IMR-90 (cell line): ENCODE measurements around the gene ZFX.

ENCODE experiments used
- BHLHE40 ChIP-seq: fragments of 150-350 bp; IDR thresholded peaks from 2 replicates; pipeline ENCODE4 v1.6.1; 2016; ENCODE audit warnings: mild to moderate bottlenecking, low read depth, low read length
- CEBPB ChIP-seq: IDR thresholded peaks from 2 replicates; pipeline ENCODE4 v1.6.1; 2012; ENCODE audit warnings: low read depth, low read length, improper control_type of control experiment
- MAZ ChIP-seq: IDR thresholded peaks from 2 replicates; pipeline ENCODE4 v1.6.1; 2012; ENCODE audit warnings: low read depth, mild to moderate bottlenecking, low read length, improper control_type of control experiment, moderate library complexity, borderline replicate concordance
- MXI1 ChIP-seq: IDR thresholded peaks from 2 replicates; pipeline ENCODE4 v1.6.1; 2012; ENCODE audit warnings: low read depth, mild to moderate bottlenecking, low read length, moderate library complexity, borderline replicate concordance
- NFE2L2 ChIP-seq: fragments of 150-350 bp; IDR thresholded peaks from 2 replicates; pipeline ENCODE4 v1.6.1; 2016; ENCODE audit warnings: low read depth, mild to moderate bottlenecking, low read length
- POLR2A ChIP-seq: IDR thresholded peaks from 2 replicates; pipeline ENCODE4 v1.6.1; 2012; ENCODE audit warnings: mild to moderate bottlenecking, low read depth, low read length
- RAD21 ChIP-seq: IDR thresholded peaks from 2 replicates; pipeline ENCODE4 v1.6.1; 2012; ENCODE audit warnings: low read length, improper control_type of control experiment
- USF2 ChIP-seq: fragments of 150-350 bp; IDR thresholded peaks from 2 replicates; pipeline ENCODE4 v1.6.1; 2017; ENCODE audit warnings: mild to moderate bottlenecking, antibody characterized with exemption, low read length, low read depth
- TF ChIP-seq, protein P1 (sequence below): conservative IDR thresholded peaks from 2 replicates; pipeline ENCODE4 v1.5.1; 2012; ENCODE audit warnings: mild to moderate bottlenecking, low read depth, low read length, improper control_type of control experiment
- TF ChIP-seq, protein P2 (sequence below): fragments of 150-350 bp; IDR thresholded peaks from 2 replicates; pipeline ENCODE4 v1.6.1; 2016; ENCODE audit warnings: low read depth, mild to moderate bottlenecking, low read length, moderate library complexity, borderline replicate concordance

DNA sequence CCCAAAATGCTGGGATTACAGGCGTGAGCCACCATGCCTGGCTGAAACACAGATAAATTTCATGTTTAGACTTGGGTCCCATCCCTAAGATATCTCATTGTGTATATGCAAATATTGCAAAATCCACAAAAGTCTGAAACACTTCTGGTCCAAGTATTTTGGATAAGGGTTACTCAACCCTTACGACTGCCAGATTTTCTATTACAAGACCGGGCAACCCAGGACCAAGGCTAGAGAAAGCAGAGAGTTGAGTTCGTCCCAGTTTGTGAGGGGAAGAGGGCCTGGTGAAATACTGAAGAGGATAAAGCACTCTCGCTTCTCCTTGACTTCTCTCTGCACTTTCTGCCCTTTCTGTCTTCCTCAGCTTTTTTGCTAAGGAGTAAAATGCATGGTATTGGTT is 34.5 kb downstream of the ZFX start:
- TF ChIP-seq MXI1 (no peak), MAZ (no peak), USF2 (no peak), NFE2L2 (no peak), RAD21 (no peak), BHLHE40 (no peak), POLR2A (no peak), CEBPB (no peak)
- TF ChIP-seq, protein P1, sequence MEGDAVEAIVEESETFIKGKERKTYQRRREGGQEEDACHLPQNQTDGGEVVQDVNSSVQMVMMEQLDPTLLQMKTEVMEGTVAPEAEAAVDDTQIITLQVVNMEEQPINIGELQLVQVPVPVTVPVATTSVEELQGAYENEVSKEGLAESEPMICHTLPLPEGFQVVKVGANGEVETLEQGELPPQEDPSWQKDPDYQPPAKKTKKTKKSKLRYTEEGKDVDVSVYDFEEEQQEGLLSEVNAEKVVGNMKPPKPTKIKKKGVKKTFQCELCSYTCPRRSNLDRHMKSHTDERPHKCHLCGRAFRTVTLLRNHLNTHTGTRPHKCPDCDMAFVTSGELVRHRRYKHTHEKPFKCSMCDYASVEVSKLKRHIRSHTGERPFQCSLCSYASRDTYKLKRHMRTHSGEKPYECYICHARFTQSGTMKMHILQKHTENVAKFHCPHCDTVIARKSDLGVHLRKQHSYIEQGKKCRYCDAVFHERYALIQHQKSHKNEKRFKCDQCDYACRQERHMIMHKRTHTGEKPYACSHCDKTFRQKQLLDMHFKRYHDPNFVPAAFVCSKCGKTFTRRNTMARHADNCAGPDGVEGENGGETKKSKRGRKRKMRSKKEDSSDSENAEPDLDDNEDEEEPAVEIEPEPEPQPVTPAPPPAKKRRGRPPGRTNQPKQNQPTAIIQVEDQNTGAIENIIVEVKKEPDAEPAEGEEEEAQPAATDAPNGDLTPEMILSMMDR: no peak
- TF ChIP-seq, protein P2, sequence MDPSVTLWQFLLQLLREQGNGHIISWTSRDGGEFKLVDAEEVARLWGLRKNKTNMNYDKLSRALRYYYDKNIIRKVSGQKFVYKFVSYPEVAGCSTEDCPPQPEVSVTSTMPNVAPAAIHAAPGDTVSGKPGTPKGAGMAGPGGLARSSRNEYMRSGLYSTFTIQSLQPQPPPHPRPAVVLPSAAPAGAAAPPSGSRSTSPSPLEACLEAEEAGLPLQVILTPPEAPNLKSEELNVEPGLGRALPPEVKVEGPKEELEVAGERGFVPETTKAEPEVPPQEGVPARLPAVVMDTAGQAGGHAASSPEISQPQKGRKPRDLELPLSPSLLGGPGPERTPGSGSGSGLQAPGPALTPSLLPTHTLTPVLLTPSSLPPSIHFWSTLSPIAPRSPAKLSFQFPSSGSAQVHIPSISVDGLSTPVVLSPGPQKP: no peak
